Ishikawa (cell line): Measurements from ENCODE around the gene URB1.

Experiments
- CREB1 ChIP-seq: IDR thresholded peaks from 2 replicates; pipeline ENCODE4 v1.6.1; 2012; ENCODE audit warnings: low read depth
- EP300 ChIP-seq: IDR thresholded peaks from 2 replicates; pipeline ENCODE4 v1.6.1; 2012; ENCODE audit warnings: borderline replicate concordance
- TF ChIP-seq, protein P1 (sequence below): IDR thresholded peaks from 2 replicates; pipeline ENCODE4 v1.6.1; 2012; ENCODE audit warnings: low read depth, mild to moderate bottlenecking

DNA sequence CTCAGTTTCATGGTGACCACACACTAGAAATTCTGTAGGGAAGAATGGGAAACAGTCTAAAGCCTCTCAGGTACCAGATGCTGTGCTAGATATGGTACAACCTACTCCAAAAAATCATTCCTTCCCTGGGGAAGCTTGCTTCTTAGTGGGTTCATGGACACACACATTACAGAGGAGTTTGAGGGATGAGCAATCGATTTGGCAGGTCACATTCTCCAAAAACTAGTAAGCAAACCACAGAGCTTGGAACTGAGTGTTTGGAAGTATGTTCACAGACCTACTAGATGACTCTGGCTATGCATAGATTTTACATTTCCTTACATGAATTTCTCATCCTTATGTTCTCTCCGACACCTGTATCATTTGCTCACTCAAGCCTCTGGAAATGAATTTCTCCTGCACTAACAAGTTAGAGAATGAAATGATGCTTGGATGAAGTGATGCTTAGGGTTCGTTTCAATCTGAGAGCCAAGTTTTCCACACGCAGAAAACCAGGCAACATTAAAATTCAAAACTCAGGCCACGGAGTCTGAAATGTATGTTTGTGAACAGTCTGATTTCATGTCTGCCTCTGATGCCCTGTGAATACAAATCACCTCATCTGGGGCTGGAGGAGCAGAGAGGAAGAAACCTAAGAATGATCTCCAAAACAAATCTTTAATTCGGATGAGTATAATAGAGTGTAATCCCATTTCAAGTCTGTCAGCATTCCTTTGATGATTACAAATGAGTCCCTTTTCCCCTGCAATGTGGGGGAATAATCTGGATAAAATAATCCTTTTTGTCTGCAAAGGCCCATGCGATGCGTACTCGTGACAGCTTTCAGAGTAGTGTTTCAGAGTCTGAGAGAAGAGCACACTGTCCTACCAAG is 30.7 kb upstream of the URB1 start:
- TF ChIP-seq EP300: no peak
- TF ChIP-seq CREB1: no peak
- TF ChIP-seq, protein P1, sequence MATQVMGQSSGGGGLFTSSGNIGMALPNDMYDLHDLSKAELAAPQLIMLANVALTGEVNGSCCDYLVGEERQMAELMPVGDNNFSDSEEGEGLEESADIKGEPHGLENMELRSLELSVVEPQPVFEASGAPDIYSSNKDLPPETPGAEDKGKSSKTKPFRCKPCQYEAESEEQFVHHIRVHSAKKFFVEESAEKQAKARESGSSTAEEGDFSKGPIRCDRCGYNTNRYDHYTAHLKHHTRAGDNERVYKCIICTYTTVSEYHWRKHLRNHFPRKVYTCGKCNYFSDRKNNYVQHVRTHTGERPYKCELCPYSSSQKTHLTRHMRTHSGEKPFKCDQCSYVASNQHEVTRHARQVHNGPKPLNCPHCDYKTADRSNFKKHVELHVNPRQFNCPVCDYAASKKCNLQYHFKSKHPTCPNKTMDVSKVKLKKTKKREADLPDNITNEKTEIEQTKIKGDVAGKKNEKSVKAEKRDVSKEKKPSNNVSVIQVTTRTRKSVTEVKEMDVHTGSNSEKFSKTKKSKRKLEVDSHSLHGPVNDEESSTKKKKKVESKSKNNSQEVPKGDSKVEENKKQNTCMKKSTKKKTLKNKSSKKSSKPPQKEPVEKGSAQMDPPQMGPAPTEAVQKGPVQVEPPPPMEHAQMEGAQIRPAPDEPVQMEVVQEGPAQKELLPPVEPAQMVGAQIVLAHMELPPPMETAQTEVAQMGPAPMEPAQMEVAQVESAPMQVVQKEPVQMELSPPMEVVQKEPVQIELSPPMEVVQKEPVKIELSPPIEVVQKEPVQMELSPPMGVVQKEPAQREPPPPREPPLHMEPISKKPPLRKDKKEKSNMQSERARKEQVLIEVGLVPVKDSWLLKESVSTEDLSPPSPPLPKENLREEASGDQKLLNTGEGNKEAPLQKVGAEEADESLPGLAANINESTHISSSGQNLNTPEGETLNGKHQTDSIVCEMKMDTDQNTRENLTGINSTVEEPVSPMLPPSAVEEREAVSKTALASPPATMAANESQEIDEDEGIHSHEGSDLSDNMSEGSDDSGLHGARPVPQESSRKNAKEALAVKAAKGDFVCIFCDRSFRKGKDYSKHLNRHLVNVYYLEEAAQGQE: no peak
